Liver (tissue), 9 donors: ENCODE measurements around the gene MAML3. TPM values are rescaled to one million over a fixed set of nuclear protein-coding genes. Genes with fewer than 3 reads are reported as not detected.

ENCODE experiments used
- DNase-seq: peaks from one replicate; pipeline ENCODE4 v3.0.0-alpha.2; 2017; ENCODE audit warnings: low spot score
- H3K27ac ChIP-seq, 2 donors: one replicate each; pipeline ENCODE4 v1.7.0; 2013; ENCODE audit warnings: inconsistent platforms in 2 of 2, low read length in 2 of 2, control low read depth in 1 of 2, low read depth in 1 of 2, mild to moderate bottlenecking in 1 of 2
- H3K27me3 ChIP-seq, 4 donors: one replicate each; pipeline versions ENCODE4 v1.6.1 to v1.7.0; 2013; ENCODE audit warnings: low read length in 3 of 4, inconsistent platforms in 1 of 4, mild to moderate bottlenecking in 1 of 4, moderate library complexity in 1 of 4; ENCODE audit not compliant: control insufficient read depth in 4 of 4, insufficient read depth in 4 of 4
- H3K36me3 ChIP-seq, 4 donors: one replicate each; pipeline versions ENCODE4 v1.6.1 to v1.7.0; 2013; ENCODE audit warnings: low read length in 3 of 4, mild to moderate bottlenecking in 3 of 4, low read depth in 1 of 4, moderate library complexity in 1 of 4; ENCODE audit not compliant: control insufficient read depth in 4 of 4, insufficient read depth in 3 of 4
- H3K4me1 ChIP-seq, 4 donors: one replicate each; pipeline versions ENCODE4 v1.6.1 to v1.7.0; 2013; ENCODE audit warnings: low read length in 3 of 4, mild to moderate bottlenecking in 3 of 4, moderate library complexity in 1 of 4; ENCODE audit not compliant: control insufficient read depth in 4 of 4, insufficient read depth in 4 of 4
- H3K4me3 ChIP-seq, 3 donors: one replicate each; pipeline versions ENCODE4 v1.6.1 to v1.7.0; 2013; ENCODE audit warnings: low read length in 3 of 3, control low read depth in 1 of 3, low read depth in 1 of 3, mild to moderate bottlenecking in 1 of 3
- H3K9ac ChIP-seq, 2 donors: one replicate each; pipeline ENCODE4 v1.7.0; 2013; ENCODE audit warnings: low read length in 2 of 2, mild to moderate bottlenecking in 2 of 2, moderate library complexity in 2 of 2, control low read depth in 1 of 2, low read depth in 1 of 2
- H3K9me3 ChIP-seq, 4 donors: one replicate each; pipeline versions ENCODE4 v1.6.1 to v1.7.0; 2013; ENCODE audit warnings: low read length in 3 of 4; ENCODE audit not compliant: control insufficient read depth in 4 of 4
- EGR1 ChIP-seq, 2 donors: IDR thresholded peaks; 2 replicates each; pipeline ENCODE4 v1.6.1; 2016 to 2018; ENCODE audit warnings: antibody characterized with exemption in 2 of 2, low read depth in 2 of 2
- FOXA1 ChIP-seq: IDR thresholded peaks from 2 replicates; pipeline ENCODE4 v1.6.1; 2016; ENCODE audit warnings: antibody characterized with exemption
- HNF4A ChIP-seq, 2 donors: conservative IDR thresholded peaks; 2 replicates each; pipeline ENCODE4 v1.6.1; 2016; ENCODE audit warnings: antibody characterized with exemption in 2 of 2, mild to moderate bottlenecking in 2 of 2
- HNF4G ChIP-seq: IDR thresholded peaks from 2 replicates; pipeline ENCODE4 v1.6.1; 2016; ENCODE audit warnings: antibody characterized with exemption
- NR2F2 ChIP-seq: IDR thresholded peaks from 2 replicates; pipeline ENCODE4 v1.6.1; 2016; ENCODE audit warnings: antibody characterized with exemption
- RAD21 ChIP-seq, 2 donors: IDR thresholded peaks; 2 replicates each; pipeline ENCODE4 v1.6.1; 2016; ENCODE audit warnings: antibody characterized with exemption in 2 of 2, mild to moderate bottlenecking in 2 of 2
- SP1 ChIP-seq: IDR thresholded peaks from 2 replicates; pipeline ENCODE4 v1.6.1; 2018; ENCODE audit warnings: antibody characterized with exemption, mild to moderate bottlenecking
- TAF1 ChIP-seq: conservative IDR thresholded peaks from 2 replicates; pipeline ENCODE4 v1.6.1; 2016; ENCODE audit warnings: antibody characterized with exemption, mild to moderate bottlenecking
- YY1 ChIP-seq: IDR thresholded peaks from 2 replicates; pipeline ENCODE4 v1.6.1; 2016; ENCODE audit warnings: antibody characterized with exemption, mild to moderate bottlenecking
- WGBS: extraction: QIAGEN DNeasy Blood & Tissue Kit; methylation state at CpG from one replicate; pipeline ENCODE4 v1.1.7; 2013; 5-methylcytosine and 5-hydroxymethylcytosine counted together
- polyA plus RNA-seq, 2 donors: library from polyadenylated mRNA; stranded (reverse) in 1 of 2; unstranded in 1 of 2; fragments of 200-250 nt in 1 of 2; fragments of >200 nt in 1 of 2; fragmentation: Nextera tagmentation in 1 of 2; extraction: Ambion mirVana in 1 of 2; gene quantifications; one replicate each; pipeline versions ENCODE4 v1.2.1 to v1.2.3, GENCODE V29; 2013 to 2015
- total RNA-seq, 2 donors: library from RNA; depleted of rRNA; stranded (reverse); fragments of >200 nt; gene quantifications; one replicate each; pipeline ENCODE4 v1.2.3, GENCODE V29; 2014
- TF ChIP-seq, protein P1 (sequence below): IDR thresholded peaks from 2 replicates; pipeline ENCODE4 v1.6.1; 2016; ENCODE audit warnings: antibody characterized with exemption
- TF ChIP-seq, protein P2 (sequence below): IDR thresholded peaks from 2 replicates; pipeline ENCODE4 v1.6.1; 2016; ENCODE audit warnings: antibody characterized with exemption, mild to moderate bottlenecking
- TF ChIP-seq, protein P3 (sequence below): IDR thresholded peaks from 2 replicates; pipeline ENCODE4 v1.6.1; 2016; ENCODE audit warnings: antibody characterized with exemption
- donor health status: healthy.
- donor health status: healthy.
- donor health status: healthy.
- donor health status: healthy.
- donor health status: healthy.

MAML3 gene
- total and polyA plus RNA-seq, 4 donors = 1.3 to 4.3 (median 2.7) TPM

DNA sequence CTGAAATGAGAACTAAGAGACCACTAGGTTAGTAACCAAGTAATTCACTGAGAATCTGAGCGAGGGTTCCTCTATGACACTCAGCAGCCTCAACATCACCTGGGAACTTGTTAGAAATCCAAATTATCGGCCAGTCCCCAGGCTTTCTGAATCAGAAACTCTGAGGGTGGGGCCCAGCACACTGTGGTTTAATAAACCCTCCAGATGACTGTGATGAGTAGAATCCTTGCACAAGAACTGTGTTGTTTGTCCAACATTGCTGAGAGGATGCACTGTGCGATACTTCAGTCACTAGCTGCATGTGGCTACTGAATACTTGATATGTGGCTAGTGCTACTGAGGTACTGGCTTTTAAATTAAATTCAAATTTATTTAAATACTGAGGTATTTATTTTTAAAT lies 243.9 kb downstream of the MAML3 start:
- 97% methylated on average over 3 of the region's 3 CpGs for WGBS
- H3K4me1 ChIP-seq = peaks cover 0 to 36% (median 29%) of the 10 kb centered on the region in 4 donors
- H3K9ac ChIP-seq = no peak overlapping the region
- no peaks in the 10 kb centered on the region for H3K36me3 ChIP-seq
- no peak overlapping the region for H3K4me3 ChIP-seq
- no peak for TF ChIP-seq YY1
- no peak for TF ChIP-seq HNF4G
- TF ChIP-seq, protein P1, sequence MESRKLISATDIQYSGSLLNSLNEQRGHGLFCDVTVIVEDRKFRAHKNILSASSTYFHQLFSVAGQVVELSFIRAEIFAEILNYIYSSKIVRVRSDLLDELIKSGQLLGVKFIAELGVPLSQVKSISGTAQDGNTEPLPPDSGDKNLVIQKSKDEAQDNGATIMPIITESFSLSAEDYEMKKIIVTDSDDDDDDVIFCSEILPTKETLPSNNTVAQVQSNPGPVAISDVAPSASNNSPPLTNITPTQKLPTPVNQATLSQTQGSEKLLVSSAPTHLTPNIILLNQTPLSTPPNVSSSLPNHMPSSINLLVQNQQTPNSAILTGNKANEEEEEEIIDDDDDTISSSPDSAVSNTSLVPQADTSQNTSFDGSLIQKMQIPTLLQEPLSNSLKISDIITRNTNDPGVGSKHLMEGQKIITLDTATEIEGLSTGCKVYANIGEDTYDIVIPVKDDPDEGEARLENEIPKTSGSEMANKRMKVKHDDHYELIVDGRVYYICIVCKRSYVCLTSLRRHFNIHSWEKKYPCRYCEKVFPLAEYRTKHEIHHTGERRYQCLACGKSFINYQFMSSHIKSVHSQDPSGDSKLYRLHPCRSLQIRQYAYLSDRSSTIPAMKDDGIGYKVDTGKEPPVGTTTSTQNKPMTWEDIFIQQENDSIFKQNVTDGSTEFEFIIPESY = no peak
- no peak for TF ChIP-seq RAD21 (IDR thresholded peaks at IDR 0.05)
- TF ChIP-seq, protein P2, sequence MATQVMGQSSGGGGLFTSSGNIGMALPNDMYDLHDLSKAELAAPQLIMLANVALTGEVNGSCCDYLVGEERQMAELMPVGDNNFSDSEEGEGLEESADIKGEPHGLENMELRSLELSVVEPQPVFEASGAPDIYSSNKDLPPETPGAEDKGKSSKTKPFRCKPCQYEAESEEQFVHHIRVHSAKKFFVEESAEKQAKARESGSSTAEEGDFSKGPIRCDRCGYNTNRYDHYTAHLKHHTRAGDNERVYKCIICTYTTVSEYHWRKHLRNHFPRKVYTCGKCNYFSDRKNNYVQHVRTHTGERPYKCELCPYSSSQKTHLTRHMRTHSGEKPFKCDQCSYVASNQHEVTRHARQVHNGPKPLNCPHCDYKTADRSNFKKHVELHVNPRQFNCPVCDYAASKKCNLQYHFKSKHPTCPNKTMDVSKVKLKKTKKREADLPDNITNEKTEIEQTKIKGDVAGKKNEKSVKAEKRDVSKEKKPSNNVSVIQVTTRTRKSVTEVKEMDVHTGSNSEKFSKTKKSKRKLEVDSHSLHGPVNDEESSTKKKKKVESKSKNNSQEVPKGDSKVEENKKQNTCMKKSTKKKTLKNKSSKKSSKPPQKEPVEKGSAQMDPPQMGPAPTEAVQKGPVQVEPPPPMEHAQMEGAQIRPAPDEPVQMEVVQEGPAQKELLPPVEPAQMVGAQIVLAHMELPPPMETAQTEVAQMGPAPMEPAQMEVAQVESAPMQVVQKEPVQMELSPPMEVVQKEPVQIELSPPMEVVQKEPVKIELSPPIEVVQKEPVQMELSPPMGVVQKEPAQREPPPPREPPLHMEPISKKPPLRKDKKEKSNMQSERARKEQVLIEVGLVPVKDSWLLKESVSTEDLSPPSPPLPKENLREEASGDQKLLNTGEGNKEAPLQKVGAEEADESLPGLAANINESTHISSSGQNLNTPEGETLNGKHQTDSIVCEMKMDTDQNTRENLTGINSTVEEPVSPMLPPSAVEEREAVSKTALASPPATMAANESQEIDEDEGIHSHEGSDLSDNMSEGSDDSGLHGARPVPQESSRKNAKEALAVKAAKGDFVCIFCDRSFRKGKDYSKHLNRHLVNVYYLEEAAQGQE = no peak
- TF ChIP-seq EGR1 (IDR thresholded peaks at IDR 0.05; ENCODE audit: low read depth in 2 of 2) = no peak
- no peak for TF ChIP-seq TAF1
- H3K9me3 ChIP-seq = no peaks in the 10 kb centered on the region
- H3K27ac ChIP-seq = no peak overlapping the region
- no peak for DNase-seq
- H3K27me3 ChIP-seq = no peaks in the 10 kb centered on the region

DNA sequence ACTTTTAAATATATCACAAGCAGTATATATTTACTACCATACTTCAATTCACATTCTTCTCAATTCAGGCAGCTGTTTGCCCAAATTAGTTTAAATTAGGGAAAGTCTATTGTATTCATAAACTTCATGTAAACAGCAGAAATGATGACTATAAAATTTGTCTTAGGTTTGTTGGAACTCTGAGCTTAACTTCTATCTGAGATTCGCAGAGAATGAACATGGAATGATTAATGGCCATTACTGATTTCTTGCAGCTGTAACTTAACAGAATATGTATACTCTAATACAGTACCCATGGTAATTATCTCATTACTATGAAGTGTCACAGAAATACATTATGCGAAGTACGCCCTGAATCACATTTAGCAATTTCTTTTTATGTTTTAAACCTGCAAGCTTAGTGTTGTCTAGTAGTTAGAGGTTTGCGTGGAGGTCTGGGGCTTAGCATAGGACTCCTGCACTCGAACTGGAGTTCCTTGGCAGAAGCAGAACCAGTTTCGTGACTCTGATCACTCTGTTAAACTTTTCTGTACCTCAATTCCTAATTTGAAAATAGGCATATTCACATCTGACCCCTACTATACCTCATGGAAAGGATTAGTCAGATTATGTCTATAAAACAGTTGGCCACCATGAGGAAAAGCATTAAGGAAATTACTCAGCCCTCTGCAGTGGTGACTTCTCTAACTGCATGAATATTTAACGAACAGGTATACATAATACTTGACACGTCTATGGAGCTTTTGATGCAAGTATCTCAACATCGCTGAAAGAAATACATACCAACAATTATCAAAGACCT lies 245.1 kb downstream of the MAML3 start:
- 92% methylated on average over 9 of the region's 9 CpGs for WGBS
- Histone ChIP-seq H3K36me3 (no peaks in the 10 kb centered on the region), H3K4me3 (no peak overlapping the region), H3K9ac (no peak overlapping the region), H3K4me1 (peaks cover 0 to 24% (median 21%) of the 10 kb centered on the region in 4 donors), H3K9me3 (no peaks in the 10 kb centered on the region), H3K27me3 (no peaks in the 10 kb centered on the region), H3K27ac (no peak overlapping the region)
- TF ChIP-seq, protein P3, sequence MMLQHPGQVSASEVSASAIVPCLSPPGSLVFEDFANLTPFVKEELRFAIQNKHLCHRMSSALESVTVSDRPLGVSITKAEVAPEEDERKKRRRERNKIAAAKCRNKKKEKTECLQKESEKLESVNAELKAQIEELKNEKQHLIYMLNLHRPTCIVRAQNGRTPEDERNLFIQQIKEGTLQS = no peak
- TF ChIP-seq FOXA1 (no peak), YY1 (no peak)
- no peak for DNase-seq

DNA sequence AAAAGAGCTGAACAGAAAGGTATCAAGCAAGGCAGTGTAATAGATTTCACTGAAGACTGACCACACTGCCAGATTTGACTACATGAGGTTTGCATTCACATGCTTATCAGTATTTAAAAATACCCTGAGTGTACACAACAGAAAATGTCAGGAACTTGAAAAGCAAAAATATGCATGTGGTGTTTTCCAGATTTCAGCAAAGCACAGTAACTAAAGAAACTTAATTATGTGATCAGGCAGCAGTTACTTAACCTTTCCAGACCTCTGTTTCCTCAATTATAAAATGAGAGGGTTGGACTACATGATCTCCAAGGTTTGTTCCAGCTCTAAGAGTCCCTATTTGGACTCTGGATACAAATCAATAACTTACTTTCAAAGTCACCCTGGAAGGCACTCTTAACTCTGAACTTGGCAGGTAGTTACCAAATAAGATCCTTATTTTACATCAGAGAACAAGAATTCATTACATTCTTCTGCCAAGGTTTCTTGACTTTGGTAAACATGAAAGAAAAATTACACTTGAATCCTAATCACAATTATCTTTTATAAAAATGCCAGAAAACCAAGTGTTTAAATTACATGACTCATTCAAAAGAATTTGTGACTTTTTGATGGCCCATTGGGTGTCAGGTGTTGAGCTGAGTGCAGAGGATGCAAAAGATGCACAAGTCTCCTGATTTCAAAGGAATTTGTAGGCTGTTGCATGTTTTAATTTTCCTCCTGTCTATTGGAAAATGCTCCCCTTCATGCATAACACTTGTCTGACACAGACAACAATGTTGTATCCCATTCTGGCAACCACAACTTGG lies 246.8 kb downstream of the MAML3 start:
- H3K4me1 ChIP-seq = peaks cover 0 to 15% (median 10%) of the 10 kb centered on the region in 4 donors
- H3K9me3 ChIP-seq = no peaks in the 10 kb centered on the region
- no peak overlapping the region for H3K9ac ChIP-seq
- no peak for DNase-seq
- peak in 1 of 2 donors; percentile 30 for TF ChIP-seq RAD21 (IDR thresholded peaks at IDR 0.05)
- TF ChIP-seq HNF4A (conservative IDR thresholded peaks at IDR 0.05) = peak in 1 of 2 donors; percentile 44
- TF ChIP-seq SP1 = peak; percentile 17
- TF ChIP-seq NR2F2 = peak; percentile 91
- TF ChIP-seq YY1 = no peak
- H3K4me3 ChIP-seq = no peak overlapping the region
- H3K36me3 ChIP-seq = no peaks in the 10 kb centered on the region
- H3K27me3 ChIP-seq = no peaks in the 10 kb centered on the region
- H3K27ac ChIP-seq = no peak overlapping the region
